HepG2 (cell line): ENCODE data around the gene RHOBTB3. TPM values are rescaled to one million over a fixed set of nuclear protein-coding genes. Genes with fewer than 3 reads are reported as not detected.

ENCODE experiments used
- FOXA1 ChIP-seq, 2 experiments: fragments of 450-650 bp in 1 of 2; sonication (generic) in 1 of 2; formaldehyde crosslinking in 1 of 2; IDR thresholded peaks; 2 replicates each; pipeline versions ENCODE4 v1.4.0 to v1.6.1; 2016 to 2020; ENCODE audit warnings: missing genetic modification reagents in 1 of 2
- HNRNPK ChIP-seq: fragments of 200-400 bp; formaldehyde crosslinking; IDR thresholded peaks from 2 replicates; pipeline ENCODE4 v1.6.1; 2018; ENCODE audit warnings: low read length, low read depth, moderate library complexity, mild to moderate bottlenecking; ENCODE audit not compliant: poor library complexity, severe bottlenecking
- IRF2 ChIP-seq: IDR thresholded peaks from 2 replicates; pipeline ENCODE4 v1.6.1; 2018; ENCODE audit warnings: missing genetic modification reagents, missing compliant biosample characterization
- MAF1 ChIP-seq: sonication (generic); formaldehyde crosslinking; IDR thresholded peaks from 2 replicates; pipeline ENCODE4 v1.5.0; 2020; ENCODE audit warnings: missing genetic modification reagents, borderline replicate concordance
- PHF5A ChIP-seq: IDR thresholded peaks from one replicate; pipeline ENCODE4 v1.6.1; 2018; ENCODE audit warnings: low read depth, missing genetic modification reagents; ENCODE audit not compliant: unreplicated experiment
- RFX3 ChIP-seq: IDR thresholded peaks from 2 replicates; pipeline ENCODE4 v1.6.1; 2016; ENCODE audit warnings: missing biosample characterization, missing genetic modification reagents
- SRSF9 ChIP-seq: fragments of 200-400 bp; formaldehyde crosslinking; IDR thresholded peaks from 2 replicates; pipeline ENCODE4 v1.6.1; 2018; ENCODE audit warnings: borderline replicate concordance, mild to moderate bottlenecking, low read depth, low read length; ENCODE audit not compliant: insufficient read depth, poor library complexity, severe bottlenecking
- ZBTB3 ChIP-seq: sonication (generic); formaldehyde crosslinking; IDR thresholded peaks from 2 replicates; pipeline ENCODE4 v1.4.0; 2020; ENCODE audit warnings: low read depth, mild to moderate bottlenecking, moderate library complexity, missing genetic modification reagents, borderline replicate concordance
- ZFP1 ChIP-seq: IDR thresholded peaks from 2 replicates; pipeline ENCODE4 v1.6.1; 2016
- ZFY ChIP-seq: sonication (generic); formaldehyde crosslinking; IDR thresholded peaks from 2 replicates; pipeline ENCODE4 v1.4.0; 2020; ENCODE audit warnings: missing genetic modification reagents
- ZNF350 ChIP-seq: sonication (generic); formaldehyde crosslinking; IDR thresholded peaks from 2 replicates; pipeline ENCODE4 v1.4.0; 2020; ENCODE audit warnings: mild to moderate bottlenecking, low read depth, missing genetic modification reagents, borderline replicate concordance
- ZZZ3 ChIP-seq: sonication (generic); formaldehyde crosslinking; IDR thresholded peaks from 2 replicates; pipeline ENCODE4 v1.4.0; 2020; ENCODE audit warnings: missing genetic modification reagents, mild to moderate bottlenecking, borderline replicate concordance
- polyA plus RNA-seq, 8 experiments: library from polyadenylated mRNA; depleted of rRNA in 3 of 8; stranded (reverse) in 7 of 8; unstranded in 1 of 8; fragments of >200 nt; fragmentation: Illumina TruSeq in 4 of 8; extraction: Trizol in 4 of 8; gene quantifications; 2 replicates each; pipeline versions ENCODE4 v1.2.1 to v1.2.3, GENCODE V29; 2011 to 2016; ENCODE audit warnings: low read depth in 4 of 8, missing spikeins in 1 of 8, mixed read lengths in 1 of 8; ENCODE audit not compliant: insufficient read depth in 1 of 8
- total RNA-seq, 5 experiments: library from RNA; depleted of rRNA; stranded (reverse); fragments of >200 nt; fragmentation: Illumina TruSeq; extraction: Trizol; gene quantifications; 2 replicates each; pipeline ENCODE4 v1.2.3, GENCODE V29; 2016; ENCODE audit warnings: low read depth in 1 of 5
- TF ChIP-seq, protein P1 (sequence below): sonication (generic); formaldehyde crosslinking; IDR thresholded peaks from 2 replicates; pipeline ENCODE4 v1.4.0; 2020; ENCODE audit warnings: missing genetic modification reagents, borderline replicate concordance
- TF ChIP-seq, protein P2 (sequence below), 2 experiments: sonication (generic) in 1 of 2; formaldehyde crosslinking in 1 of 2; IDR thresholded peaks; 2 replicates each; pipeline versions ENCODE4 v1.4.0 to v1.6.1; 2016 to 2020; ENCODE audit warnings: borderline replicate concordance in 1 of 2, low read depth in 1 of 2, mild to moderate bottlenecking in 1 of 2, missing genetic modification reagents in 1 of 2
- TF ChIP-seq, protein P3 (sequence below): sonication (generic); formaldehyde crosslinking; IDR thresholded peaks from 2 replicates; pipeline ENCODE4 v1.5.0; 2020; ENCODE audit warnings: missing genetic modification reagents
- TF ChIP-seq, protein P4 (sequence below): sonication (generic); formaldehyde crosslinking; conservative IDR thresholded peaks from 2 replicates; pipeline ENCODE4 v1.4.0; 2020; ENCODE audit warnings: missing genetic modification reagents

Gene RHOBTB3
- total and polyA plus RNA-seq, 2 of the 13 experiments (the other 11 are each of a cell fraction or from before 2014, with no cell fraction given): 31.6 to 35.4 TPM

DNA sequence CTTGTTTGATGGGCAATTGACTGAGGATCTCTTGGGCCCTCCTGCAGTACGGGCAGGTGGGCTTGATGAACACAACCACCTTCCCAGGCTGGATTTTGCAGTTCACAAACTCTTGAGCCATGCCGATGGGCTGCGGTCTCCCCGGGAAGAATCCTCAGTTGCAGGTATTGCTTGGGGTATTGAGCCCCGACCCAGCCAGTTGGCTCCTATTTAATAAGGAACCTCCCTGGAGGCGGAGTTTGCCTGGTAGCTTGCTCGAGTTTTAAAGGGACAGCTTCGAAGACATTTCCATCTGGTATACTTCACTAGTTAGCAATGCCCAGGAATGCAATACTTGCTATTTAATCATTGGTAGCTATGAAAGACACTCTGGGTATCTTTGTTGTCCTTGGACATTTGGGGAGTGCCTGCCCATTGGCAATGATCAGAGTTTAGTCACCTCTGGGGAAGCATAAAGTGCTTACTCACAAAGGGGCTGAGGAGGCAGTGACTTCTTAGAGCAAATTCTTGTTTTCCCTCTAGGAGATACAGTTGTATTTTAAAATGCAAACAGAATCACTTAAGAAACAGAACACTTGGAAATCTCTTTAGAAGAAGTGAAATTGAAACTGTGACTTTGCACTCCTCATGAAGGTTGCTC, 91.5 kb downstream of the RHOBTB3 start, which contains the start of gene GLRX (continued):
- TF ChIP-seq FOXA1 (IDR thresholded peaks at IDR 0.05) (no peak), FOXA1 (CRISPR knock-in tag; IDR thresholded peaks at IDR 0.05) (no peak), HNRNPK (no peak), PHF5A (CRISPR knock-in tag) (no peak), ZFP1 (CRISPR knock-in tag) (no peak), ZNF350 (CRISPR knock-in tag) (no peak), ZFY (CRISPR knock-in tag) (no peak), ZBTB3 (CRISPR knock-in tag) (no peak), ZZZ3 (CRISPR knock-in tag) (no peak), RFX3 (no peak), IRF2 (no peak), MAF1 (CRISPR knock-in tag) (no peak), SRSF9 (no peak)
- TF ChIP-seq, protein P1, sequence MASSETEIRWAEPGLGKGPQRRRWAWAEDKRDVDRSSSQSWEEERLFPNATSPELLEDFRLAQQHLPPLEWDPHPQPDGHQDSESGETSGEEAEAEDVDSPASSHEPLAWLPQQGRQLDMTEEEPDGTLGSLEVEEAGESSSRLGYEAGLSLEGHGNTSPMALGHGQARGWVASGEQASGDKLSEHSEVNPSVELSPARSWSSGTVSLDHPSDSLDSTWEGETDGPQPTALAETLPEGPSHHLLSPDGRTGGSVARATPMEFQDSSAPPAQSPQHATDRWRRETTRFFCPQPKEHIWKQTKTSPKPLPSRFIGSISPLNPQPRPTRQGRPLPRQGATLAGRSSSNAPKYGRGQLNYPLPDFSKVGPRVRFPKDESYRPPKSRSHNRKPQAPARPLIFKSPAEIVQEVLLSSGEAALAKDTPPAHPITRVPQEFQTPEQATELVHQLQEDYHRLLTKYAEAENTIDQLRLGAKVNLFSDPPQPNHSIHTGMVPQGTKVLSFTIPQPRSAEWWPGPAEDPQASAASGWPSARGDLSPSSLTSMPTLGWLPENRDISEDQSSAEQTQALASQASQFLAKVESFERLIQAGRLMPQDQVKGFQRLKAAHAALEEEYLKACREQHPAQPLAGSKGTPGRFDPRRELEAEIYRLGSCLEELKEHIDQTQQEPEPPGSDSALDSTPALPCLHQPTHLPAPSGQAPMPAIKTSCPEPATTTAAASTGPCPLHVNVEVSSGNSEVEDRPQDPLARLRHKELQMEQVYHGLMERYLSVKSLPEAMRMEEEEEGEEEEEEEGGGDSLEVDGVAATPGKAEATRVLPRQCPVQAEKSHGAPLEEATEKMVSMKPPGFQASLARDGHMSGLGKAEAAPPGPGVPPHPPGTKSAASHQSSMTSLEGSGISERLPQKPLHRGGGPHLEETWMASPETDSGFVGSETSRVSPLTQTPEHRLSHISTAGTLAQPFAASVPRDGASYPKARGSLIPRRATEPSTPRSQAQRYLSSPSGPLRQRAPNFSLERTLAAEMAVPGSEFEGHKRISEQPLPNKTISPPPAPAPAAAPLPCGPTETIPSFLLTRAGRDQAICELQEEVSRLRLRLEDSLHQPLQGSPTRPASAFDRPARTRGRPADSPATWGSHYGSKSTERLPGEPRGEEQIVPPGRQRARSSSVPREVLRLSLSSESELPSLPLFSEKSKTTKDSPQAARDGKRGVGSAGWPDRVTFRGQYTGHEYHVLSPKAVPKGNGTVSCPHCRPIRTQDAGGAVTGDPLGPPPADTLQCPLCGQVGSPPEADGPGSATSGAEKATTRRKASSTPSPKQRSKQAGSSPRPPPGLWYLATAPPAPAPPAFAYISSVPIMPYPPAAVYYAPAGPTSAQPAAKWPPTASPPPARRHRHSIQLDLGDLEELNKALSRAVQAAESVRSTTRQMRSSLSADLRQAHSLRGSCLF (CRISPR knock-in tag): no peak
- TF ChIP-seq, protein P2, sequence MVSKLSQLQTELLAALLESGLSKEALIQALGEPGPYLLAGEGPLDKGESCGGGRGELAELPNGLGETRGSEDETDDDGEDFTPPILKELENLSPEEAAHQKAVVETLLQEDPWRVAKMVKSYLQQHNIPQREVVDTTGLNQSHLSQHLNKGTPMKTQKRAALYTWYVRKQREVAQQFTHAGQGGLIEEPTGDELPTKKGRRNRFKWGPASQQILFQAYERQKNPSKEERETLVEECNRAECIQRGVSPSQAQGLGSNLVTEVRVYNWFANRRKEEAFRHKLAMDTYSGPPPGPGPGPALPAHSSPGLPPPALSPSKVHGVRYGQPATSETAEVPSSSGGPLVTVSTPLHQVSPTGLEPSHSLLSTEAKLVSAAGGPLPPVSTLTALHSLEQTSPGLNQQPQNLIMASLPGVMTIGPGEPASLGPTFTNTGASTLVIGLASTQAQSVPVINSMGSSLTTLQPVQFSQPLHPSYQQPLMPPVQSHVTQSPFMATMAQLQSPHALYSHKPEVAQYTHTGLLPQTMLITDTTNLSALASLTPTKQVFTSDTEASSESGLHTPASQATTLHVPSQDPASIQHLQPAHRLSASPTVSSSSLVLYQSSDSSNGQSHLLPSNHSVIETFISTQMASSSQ (IDR thresholded peaks at IDR 0.05; ENCODE audit: low read depth): no peak
- TF ChIP-seq, protein P2 (CRISPR knock-in tag; IDR thresholded peaks at IDR 0.05; ENCODE audit: borderline replicate concordance): no peak
- TF ChIP-seq, protein P3, sequence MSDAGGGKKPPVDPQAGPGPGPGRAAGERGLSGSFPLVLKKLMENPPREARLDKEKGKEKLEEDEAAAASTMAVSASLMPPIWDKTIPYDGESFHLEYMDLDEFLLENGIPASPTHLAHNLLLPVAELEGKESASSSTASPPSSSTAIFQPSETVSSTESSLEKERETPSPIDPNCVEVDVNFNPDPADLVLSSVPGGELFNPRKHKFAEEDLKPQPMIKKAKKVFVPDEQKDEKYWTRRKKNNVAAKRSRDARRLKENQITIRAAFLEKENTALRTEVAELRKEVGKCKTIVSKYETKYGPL: no peak
- TF ChIP-seq, protein P4, sequence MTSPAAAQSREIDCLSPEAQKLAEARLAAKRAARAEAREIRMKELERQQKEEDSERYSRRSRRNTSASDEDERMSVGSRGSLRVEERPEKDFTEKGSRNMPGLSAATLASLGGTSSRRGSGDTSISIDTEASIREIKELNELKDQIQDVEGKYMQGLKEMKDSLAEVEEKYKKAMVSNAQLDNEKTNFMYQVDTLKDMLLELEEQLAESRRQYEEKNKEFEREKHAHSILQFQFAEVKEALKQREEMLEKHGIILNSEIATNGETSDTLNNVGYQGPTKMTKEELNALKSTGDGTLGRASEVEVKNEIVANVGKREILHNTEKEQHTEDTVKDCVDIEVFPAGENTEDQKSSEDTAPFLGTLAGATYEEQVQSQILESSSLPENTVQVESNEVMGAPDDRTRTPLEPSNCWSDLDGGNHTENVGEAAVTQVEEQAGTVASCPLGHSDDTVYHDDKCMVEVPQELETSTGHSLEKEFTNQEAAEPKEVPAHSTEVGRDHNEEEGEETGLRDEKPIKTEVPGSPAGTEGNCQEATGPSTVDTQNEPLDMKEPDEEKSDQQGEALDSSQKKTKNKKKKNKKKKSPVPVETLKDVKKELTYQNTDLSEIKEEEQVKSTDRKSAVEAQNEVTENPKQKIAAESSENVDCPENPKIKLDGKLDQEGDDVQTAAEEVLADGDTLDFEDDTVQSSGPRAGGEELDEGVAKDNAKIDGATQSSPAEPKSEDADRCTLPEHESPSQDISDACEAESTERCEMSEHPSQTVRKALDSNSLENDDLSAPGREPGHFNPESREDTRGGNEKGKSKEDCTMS (CRISPR knock-in tag): no peak
